ENCODE data around the gene XKR8. TPM values are rescaled to one million over a fixed set of nuclear protein-coding genes. Genes with fewer than 3 reads are reported as not detected.
A peak's percentile ranks its signal among the peaks of the same experiment; 100 is the strongest.

Gene XKR8
- total and polyA plus RNA-seq, 9 donors = 3.9 to 6.1 (median 5.3) TPM

DNA sequence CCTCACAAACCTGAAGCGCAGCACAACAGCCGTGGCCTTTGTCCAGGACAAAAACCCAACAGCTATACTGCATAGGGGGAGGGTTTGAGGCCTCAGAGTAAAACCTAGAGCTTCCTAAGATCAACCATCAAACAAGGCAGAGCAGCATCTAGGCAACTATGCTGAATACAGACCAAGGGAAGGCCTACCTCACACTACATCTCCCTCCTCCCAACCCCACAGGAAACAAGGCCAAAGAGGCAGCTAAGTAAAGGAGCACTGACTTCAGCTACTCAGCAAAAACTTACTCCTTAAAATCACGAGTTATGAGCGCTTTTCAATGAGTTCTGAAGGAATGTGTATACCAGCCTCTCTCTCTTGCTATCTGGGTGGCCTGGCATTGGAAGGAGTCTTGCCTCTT, 12.4 kb downstream of the XKR8 start:
- no peaks in the 10 kb centered on the region for H3K27me3 ChIP-seq
- TF ChIP-seq CTCF (IDR thresholded peaks at IDR 0.05) = no peak
- no peak for TF ChIP-seq EP300 (IDR thresholded peaks at IDR 0.05)
- TF ChIP-seq POLR2A (IDR thresholded peaks at IDR 0.05) = no peak
- no peaks in the 10 kb centered on the region for H3K4me1 ChIP-seq (ENCODE audit: insufficient read depth)
- 75 to 83% (median 76%) methylated on average over 4 of the region's 4 CpGs for WGBS, 3 donors
- intact Hi-C loops (cut with DNase I) = loop anchor here in 1 of 4 donors (10.0 kb wide), 1 partner anchor 107 kb away; no protein-coding TSS in a partner anchor
- no peak for DNase-seq
- H3K9me3 ChIP-seq = no peaks in the 10 kb centered on the region
- H3K4me3 ChIP-seq = no peak overlapping the region
- no peak overlapping the region for H3K27ac ChIP-seq
- H3K36me3 ChIP-seq = no peaks in the 10 kb centered on the region

GRCh38 chr1:27973771-27974416, 14.1 kb downstream of the XKR8 start:
- Histone ChIP-seq H3K4me1 (ENCODE audit: insufficient read depth) (no peaks in the 10 kb centered on the region), H3K36me3 (no peaks in the 10 kb centered on the region), H3K9me3 (no peaks in the 10 kb centered on the region), H3K4me3 (no peak overlapping the region), H3K27me3 (no peaks in the 10 kb centered on the region), H3K27ac (no peak overlapping the region)
- no peak for DNase-seq
- intact Hi-C loops (cut with DNase I) = loop anchor here in 1 of 4 donors (10.0 kb wide), 1 partner anchor 109 kb away; no protein-coding TSS in a partner anchor
- 57 to 78% (median 59%) methylated on average over 4 of the region's 4 CpGs for WGBS, 3 donors
- TF ChIP-seq POLR2A (IDR thresholded peaks at IDR 0.05) (no peak), CTCF (IDR thresholded peaks at IDR 0.05) (no peak), EP300 (IDR thresholded peaks at IDR 0.05) (no peak)

DNA sequence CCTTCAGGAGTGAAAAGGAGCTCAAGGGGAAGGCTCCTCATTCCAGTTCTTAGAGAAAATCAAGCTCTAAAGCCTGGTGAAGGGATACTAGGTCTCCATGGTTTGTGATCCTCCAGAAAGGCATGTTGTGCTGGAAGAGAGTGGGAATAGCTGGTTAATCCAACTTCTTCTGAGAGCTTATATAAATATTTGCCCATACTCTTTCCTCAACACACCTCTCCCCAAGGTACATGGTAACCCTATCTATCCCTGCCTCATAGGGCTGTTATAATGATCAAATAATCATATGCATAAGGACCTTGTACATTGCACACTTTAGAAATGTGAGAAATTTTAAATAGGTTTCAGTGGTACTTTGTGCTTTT, 14.6 kb downstream of the XKR8 start:
- Histone ChIP-seq H3K9me3 (no peaks in the 10 kb centered on the region), H3K27ac (no peak overlapping the region), H3K4me1 (ENCODE audit: insufficient read depth) (no peaks in the 10 kb centered on the region), H3K36me3 (no peaks in the 10 kb centered on the region), H3K4me3 (no peak overlapping the region), H3K27me3 (no peaks in the 10 kb centered on the region)
- TF ChIP-seq CTCF (IDR thresholded peaks at IDR 0.05) (no peak), POLR2A (IDR thresholded peaks at IDR 0.05) (no peak), EP300 (IDR thresholded peaks at IDR 0.05) (no peak)
- DNase-seq = no peak
- intact Hi-C loops (cut with DNase I) = loop anchor here in 1 of 4 donors (10.0 kb wide), 1 partner anchor 110 kb away; no protein-coding TSS in a partner anchor

- no peak for DNase-seq
- 82 to 89% (median 84%) methylated on average over 1 of the region's 1 CpG for WGBS, 3 donors
- no peak overlapping the region for H3K4me3 ChIP-seq
- H3K36me3 ChIP-seq = no peaks in the 10 kb centered on the region
- H3K27ac ChIP-seq = no peak overlapping the region
- no peaks in the 10 kb centered on the region for H3K9me3 ChIP-seq
- no peaks in the 10 kb centered on the region for H3K4me1 ChIP-seq (ENCODE audit: insufficient read depth)
- intact Hi-C loops (cut with DNase I) = loop anchor here in 1 of 4 donors (10.0 kb wide), 1 partner anchor 115 kb away; no protein-coding TSS in a partner anchor
- H3K27me3 ChIP-seq = no peaks in the 10 kb centered on the region
- no peak for TF ChIP-seq EP300 (IDR thresholded peaks at IDR 0.05)
- peak in 2 of 3 donors; percentile 48 to 53 for TF ChIP-seq CTCF (IDR thresholded peaks at IDR 0.05)
Observed at GRCh38 chr1:27979151-27979858, 19.5 kb downstream of the XKR8 start.
